T-helper 9 cell (primary cell): ENCODE results near the gene POGZ.
"Not testable (repeated sequence)": the region's sequence is repeated elsewhere in the genome, so short reads cannot be mapped to it uniquely, and the experiment has no call there.

Experiments
- DNase-seq: peaks from one replicate; pipeline ENCODE4 v3.0.0-alpha.2; 2020

Gene POGZ

DNA sequence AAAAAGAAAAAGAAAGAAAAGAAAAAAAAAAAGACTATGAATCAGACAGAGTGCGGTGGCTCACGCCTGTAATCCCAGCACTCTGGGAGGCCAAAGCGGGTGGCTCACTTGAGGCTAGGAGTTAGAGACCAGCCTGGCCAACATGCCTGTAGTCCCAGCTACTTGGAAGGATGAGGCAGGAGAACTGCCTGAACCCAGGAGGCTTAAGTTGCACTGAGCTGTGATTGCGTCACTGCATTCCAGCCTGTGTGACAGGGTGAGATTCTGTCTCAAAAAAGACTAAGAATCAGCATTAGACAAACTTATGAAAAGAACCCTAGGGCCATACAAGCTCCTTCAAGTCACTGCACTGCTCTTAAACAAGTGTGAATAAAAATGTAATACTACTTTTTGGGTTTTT lies 43.1 kb downstream of the POGZ start:
- DNase-seq: no peak

DNA sequence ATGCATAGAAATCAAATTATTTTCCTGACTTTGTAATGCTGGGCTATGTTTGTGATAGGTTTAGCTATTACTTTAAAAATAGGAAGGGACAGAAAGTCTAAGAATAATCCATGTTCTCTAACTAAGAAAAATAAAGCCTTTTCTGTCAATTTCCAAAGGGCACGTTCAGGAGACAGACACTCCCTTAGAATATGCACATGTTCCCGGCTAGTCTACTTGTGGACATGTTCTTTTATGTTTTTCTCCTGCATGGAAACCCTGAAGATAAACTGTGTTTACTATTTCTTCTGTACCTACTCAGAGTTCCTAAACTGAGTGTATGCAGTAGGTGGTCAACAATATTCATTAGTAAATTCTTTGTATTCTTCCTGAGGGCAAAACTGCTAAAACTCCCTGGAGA lies 47.4 kb downstream of the POGZ start:
- DNase-seq: no peak

- DNase-seq: no peak
Measured at GRCh38 chr1:151408891-151409290, 50.4 kb downstream of the POGZ start.

DNA sequence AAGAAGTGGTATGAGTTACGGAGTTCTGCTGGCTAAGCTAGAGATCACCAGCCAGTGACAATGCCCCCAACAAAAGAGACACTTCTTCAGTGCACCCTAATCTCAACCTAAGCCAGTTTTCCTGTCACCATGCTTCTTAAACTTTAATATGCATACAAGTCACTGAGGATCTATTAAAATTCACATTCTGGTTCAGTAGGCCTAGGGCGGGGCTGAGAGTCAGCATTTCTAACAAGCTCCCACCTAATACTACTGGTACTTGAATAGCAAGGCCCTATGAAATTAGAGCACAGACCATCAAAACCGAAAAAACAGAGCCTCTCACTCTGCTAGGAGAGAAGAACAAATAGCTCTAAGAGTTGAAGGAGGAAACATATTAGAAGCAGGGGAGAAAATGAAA lies 52.0 kb downstream of the POGZ start:
- DNase-seq: no peak

DNA sequence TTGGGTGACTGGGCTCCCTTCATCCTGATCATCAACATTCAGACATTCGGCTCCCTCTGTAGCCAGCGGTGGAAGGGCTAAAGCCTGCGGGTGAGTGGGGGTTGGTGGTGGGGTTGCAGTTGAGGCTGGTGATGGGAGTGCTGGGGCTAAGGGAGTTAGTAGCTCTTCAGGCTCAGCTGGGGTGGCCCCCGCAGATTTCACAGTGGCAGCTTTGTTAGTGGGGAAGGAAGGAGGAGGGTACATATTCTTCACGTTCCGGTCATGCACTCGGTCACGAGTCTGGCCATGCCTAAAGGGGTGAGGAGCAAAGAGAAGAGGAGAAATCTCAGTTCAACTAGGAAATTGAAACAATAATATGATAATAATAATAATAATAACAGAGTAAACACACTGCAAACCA lies 53.1 kb downstream of the POGZ start:
- DNase-seq: no peak

- DNase-seq: no peak
Measured at GRCh38 chr1:151405187-151405951, 53.9 kb downstream of the POGZ start.

DNA sequence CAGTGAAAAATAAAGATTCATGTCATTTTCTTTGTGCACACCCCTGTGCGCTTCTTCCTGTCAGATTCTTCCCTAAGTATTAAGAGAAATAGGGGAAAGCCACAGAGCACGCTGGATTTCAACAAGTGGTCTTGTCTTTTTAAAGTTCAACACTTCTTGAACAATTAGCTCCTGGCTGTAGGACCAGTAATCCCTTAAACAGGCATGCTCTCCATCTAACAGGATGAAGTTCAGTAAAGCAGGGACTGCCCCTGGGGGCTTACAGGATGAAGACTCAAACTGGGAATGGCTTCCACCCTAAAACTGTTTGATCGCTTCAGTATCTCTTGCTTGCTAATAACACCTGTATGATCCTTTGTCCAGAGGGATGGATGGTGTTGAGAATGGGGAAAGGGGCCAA lies 55.7 kb downstream of the POGZ start:
- DNase-seq: no peak

DNA sequence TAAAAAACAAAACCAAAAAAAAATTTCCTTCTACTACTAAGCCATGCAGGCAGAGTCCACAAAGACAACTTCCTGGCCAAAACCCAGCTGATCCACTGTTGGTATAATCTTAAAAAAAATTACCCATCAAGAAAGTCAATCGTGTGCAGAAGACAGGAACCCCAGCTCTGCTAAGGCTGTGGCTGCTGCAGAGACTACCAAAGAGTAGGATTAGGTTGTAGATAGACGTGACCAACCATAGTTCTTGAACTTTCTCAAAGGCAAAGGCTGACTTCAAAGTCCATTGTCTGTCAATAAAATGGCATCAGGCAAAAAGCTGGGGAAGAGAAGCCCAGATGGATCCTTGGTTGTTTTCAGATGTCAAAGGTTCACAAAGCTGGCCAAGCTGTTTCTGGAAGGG lies 56.5 kb downstream of the POGZ start:
- no peak for DNase-seq

DNA sequence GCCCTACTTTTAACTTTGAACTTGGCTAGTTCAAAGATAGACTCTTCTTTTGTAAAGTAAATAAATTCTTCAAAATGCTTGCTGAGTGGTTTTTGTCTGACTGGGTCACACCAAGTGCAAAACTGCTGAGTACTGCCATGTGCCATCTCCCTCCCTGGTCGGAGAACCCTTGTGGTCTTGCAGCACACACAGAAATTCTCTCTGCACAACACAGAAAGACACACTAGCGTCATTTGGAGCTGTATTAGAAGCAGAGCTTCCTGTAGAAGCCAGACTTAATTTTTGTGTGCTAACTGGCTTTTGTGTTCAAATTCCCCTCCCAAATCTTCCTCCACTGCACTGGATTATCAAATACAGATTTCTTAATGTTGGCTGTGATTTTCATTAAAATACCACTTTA lies 57.4 kb downstream of the POGZ start:
- no peak for DNase-seq

GRCh38 chr1:151401125-151401788 lies 58.0 kb downstream of the POGZ start:
- no peak for DNase-seq

GRCh38 chr1:151399324-151400171 lies 59.7 kb downstream of the POGZ start, which contains the start of gene PSMB4:
Gene PSMB4, plus strand, starts transcription at chr1:151399573. Its CDS starts 15 bp downstream, at chr1:151399588.
- peak; percentile 66 for DNase-seq

- DNase-seq: not testable (repeated sequence)
Measured at GRCh38 chr1:151396265-151396664, 63.0 kb downstream of the POGZ start.

DNA sequence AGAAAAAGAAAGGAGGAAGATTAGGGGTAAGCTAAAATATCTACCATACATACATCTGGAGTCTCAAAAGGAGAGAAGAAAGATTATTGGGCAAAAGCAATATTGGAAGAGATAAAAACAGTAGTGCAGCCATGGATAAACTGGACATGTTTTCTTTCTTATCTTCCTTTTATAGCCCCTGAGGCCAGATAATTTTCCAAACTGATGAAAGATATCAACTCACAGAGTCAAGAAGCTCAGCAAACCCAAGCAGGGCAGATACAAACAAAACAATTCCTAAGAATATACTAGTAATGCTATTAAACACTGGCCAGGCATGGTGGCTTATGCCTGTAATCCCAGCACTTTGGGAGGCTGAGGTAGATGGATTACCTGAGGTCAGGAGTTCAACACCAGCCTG lies 65.7 kb downstream of the POGZ start:
- DNase-seq: no peak

DNA sequence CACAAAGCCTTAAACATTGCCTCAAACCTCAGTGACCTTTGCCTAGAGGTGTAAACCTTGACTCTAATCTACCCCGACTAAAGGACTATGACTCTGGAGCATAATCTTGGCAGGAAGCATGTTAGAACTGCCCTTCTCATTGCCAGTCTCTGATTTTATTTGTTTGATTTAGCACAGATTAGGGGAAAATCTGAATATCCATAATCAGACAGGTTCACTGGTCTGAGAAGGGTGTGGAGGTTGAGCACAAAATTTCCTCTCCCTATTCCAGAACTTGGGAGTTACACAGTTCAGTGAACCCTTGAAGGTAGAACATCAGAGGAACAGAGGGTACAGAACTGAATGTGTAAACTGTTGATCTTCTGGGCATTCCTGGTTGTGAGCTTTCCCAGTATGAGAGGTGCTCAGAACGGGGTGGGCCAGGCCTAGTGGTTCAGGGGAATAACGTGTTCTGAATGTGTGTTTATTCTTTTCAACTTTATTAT lies 68.2 kb downstream of the POGZ start:
- no peak for DNase-seq

DNA sequence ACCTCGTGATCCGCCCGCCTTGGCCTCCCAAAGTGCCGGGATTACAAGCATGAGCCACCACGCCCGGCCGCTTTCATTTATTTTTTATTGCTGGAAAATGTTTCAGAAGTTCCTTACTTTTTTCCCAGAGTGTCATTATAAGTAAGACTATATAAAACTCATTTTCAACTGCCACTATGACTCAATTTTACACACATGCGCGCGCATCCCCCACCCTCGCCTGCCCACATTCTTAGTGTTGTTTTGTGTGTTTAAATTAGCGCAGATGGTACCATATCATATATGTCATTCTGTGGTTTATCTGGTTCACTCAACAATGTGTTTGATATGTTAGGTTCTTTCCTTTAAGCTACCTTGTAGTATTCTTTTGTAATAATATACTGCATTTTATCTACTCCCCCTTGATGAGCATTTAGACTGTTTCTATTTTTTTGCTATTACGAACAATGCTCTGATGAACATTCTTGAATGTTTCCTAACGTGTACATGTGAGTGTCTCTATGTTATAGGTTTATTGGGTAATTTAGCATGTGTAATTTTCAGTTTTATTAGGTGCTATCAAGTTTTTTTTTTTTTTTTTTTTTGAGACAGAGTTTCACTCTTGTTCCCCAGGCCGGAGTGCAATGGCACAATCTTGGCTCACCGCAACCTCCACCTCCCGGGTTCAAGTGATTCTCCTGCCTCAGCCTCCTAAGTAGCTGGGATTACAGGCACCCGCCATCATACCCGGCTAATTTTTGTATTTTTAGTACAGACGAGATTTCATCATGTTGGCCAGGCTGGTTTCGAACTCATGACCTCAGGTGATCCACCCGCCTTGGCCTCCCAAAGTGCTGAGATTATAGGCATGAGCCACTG lies 68.8 kb downstream of the POGZ start:
- DNase-seq: not testable (repeated sequence)

DNA sequence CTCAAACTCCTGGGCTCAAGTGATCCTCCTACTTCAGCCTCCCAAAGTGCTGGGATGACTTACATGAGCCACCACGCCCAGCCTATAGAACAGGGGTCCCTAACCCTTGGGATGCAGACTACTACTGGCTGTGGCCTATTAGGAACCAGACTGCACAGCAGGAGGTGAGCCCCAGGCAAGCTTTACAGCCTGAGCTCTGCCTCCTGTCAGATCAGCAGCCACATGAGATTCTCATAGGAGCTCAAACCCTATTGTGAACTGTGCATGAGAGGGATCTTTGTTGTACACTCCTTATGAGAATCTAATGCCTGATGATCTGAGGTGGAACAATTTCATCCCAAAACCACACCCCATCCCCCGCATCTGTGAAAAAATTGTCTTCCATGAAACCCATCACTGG lies 73.3 kb downstream of the POGZ start:
- DNase-seq: no peak

- DNase-seq: no peak
Measured at GRCh38 chr1:151384584-151384983, 74.7 kb downstream of the POGZ start.

DNA sequence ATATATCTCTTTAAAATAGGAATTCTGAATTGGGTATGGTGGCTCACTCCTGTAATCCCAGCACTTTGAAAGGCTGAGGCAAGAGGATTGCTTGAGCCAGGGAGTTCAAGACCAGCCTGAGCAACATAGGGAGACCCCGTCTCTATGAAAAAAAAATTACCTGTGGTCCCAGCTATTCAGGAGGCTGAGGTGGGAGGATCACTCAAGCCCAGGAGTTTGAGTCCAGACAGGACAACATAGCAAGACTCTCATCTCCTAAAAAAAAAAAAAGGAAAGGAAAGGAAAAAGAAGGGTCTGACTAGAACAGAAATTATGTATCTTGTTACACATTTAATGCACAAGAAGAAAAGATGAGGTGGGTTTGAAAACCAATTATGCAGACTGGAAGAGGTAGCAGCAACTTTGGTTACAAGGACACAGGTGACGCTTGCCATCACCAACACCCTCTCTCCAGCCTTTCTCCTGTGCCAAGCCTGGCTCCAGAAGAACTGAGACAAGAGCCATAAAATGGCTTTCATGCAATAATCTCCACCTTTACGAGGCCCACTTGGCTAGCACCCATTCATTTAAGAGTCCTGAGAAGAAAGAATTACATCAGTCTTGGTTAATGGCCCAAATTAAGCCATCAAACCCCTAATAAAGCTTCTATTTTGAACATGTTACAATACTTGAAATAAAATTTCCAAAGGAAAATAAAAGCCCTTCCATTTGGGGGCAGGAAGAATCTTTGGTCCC lies 82.0 kb downstream of the POGZ start:
- no peak for DNase-seq

DNA sequence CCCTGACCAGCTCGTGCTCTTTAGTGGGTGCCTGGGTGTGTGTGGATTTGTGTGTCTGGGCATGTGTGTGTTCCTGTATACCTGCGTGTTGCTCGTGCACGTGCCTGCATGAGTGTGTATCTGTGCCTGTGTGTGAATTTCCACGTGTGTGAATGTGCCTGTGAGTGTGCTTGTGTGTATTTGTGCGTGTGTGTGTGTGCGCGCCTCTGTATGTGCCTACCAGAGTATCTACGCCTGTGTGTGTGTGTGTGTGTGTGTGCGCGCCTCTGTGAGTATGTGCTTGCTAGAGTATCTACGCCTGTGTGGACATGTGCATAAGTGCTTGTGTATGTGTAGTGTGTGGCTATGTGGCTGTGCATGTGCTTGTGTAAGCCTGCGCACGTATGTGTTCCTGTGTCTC lies 86.1 kb downstream of the POGZ start:
- DNase-seq: no peak

DNA sequence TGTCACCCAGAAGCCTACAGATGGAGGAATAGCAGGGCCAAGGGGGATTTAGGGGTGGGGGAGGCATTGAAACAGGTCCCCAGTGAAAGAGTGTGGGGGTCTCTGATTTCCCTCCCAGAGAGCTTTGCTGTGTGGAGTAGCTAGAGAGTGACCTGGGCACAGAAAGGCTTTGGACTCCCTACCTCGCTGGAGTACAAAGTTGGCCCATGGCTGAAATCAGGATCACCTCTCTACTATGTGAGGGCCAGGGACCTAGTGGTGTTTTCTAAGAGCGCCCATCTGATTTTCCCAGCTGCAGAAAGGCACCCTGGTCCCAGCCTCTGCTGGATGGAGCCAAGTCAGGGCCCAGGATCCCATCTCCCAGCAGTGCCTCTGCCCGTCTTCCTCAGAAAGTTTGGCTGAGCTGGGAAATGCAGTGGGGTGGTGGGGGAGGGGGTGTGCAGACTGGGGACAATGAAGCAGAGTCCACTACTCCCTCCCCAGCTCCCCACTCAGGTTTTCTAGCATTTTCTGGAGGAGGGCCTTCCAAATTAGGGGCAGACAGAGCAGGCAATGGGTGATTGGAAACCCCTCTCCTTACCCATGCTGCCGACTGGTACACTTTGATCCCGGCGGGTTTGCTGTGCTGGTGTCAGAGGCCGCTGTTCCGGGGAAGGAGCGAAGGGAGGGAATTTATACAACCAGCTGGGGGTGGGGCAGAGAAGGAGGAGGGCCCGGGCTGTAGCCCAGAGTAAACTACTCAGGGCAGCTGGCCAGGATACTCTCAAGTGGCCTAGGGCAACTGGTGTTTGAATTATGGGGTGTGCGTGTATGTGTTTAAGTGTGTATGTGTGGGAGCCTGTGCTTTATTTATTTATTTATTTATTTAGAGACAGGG lies 87.0 kb downstream of the POGZ start, which contains the start of gene SELENBP1:
SELENBP1 (minus strand) TSS at position 648 of the 877 bp plus-strand sequence; CDS start at position 584, 64 bp downstream.
- no peak for DNase-seq
